Aorta (tissue), 5 donors: ENCODE results near the gene OR2T11. TPM values are rescaled to one million over a fixed set of nuclear protein-coding genes. Genes with fewer than 3 reads are reported as not detected.
A peak's percentile ranks its signal among the peaks of the same experiment; 100 is the strongest.

ENCODE experiments used
- ATAC-seq: fragments of 200-7000 bp; cut with Tn5 transposase; one replicate; pipeline ENCODE4 v1.9.1; 2022; ENCODE audit warnings: moderate library complexity; ENCODE audit not compliant: low FRiP score
- DNase-seq, 2 donors: peaks; one replicate each; pipeline ENCODE4 v3.0.0-alpha.2; 2020
- H3K27ac ChIP-seq, 2 donors: one replicate each; pipeline ENCODE4 v1.5.1; 2013; ENCODE audit warnings: low read length in 2 of 2, mild to moderate bottlenecking in 2 of 2, moderate library complexity in 2 of 2, control low read depth in 1 of 2, inconsistent platforms in 1 of 2, low read depth in 1 of 2
- H3K27me3 ChIP-seq, 2 donors: one replicate each; pipeline ENCODE4 v1.6.1; 2013; ENCODE audit warnings: control low read depth in 1 of 2, low read length in 1 of 2, mild to moderate bottlenecking in 1 of 2, moderate library complexity in 1 of 2; ENCODE audit not compliant: insufficient read depth in 2 of 2, control insufficient read depth in 1 of 2
- H3K36me3 ChIP-seq, 2 donors: one replicate each; pipeline ENCODE4 v1.6.1; 2013; ENCODE audit warnings: control low read depth in 1 of 2, low read length in 1 of 2, mild to moderate bottlenecking in 1 of 2; ENCODE audit not compliant: insufficient read depth in 2 of 2, control insufficient read depth in 1 of 2
- H3K4me1 ChIP-seq, 2 donors: one replicate each; pipeline ENCODE4 v1.6.1; 2013; ENCODE audit warnings: low read length in 2 of 2, control low read depth in 1 of 2, mild to moderate bottlenecking in 1 of 2, moderate library complexity in 1 of 2; ENCODE audit not compliant: insufficient read depth in 2 of 2, control insufficient read depth in 1 of 2
- H3K4me3 ChIP-seq, 2 donors: one replicate each; pipeline ENCODE4 v1.5.1; 2013; ENCODE audit warnings: low read length in 2 of 2, control low read depth in 1 of 2, mild to moderate bottlenecking in 1 of 2
- H3K9me3 ChIP-seq: one replicate; pipeline ENCODE4 v1.6.1; 2013; ENCODE audit warnings: mild to moderate bottlenecking, low read length; ENCODE audit not compliant: control insufficient read depth
- WGBS, 2 donors: extraction: QIAGEN DNeasy Blood & Tissue Kit; methylation state at CpG; one replicate each; pipeline ENCODE4 v1.1.7; 2013; 5-methylcytosine and 5-hydroxymethylcytosine counted together
- intact Hi-C, 2 donors: fragments of 100-400 bp; cut with DNase I; formaldehyde crosslinking; loops; one replicate each; pipeline versions ENCODE4 v1.14.2 to v1.15.0; 2022
- polyA plus RNA-seq, 2 donors: library from polyadenylated mRNA; stranded (reverse); fragments of 200-250 nt; gene quantifications; one replicate each; pipeline ENCODE4 v1.2.3, GENCODE V29; 2013
- total RNA-seq, 2 donors: library from RNA; stranded (reverse); fragmentation: NEBNext Ultra II Directional; extraction: Animal tissue kit (Norgen Biotek cat#: 25700); gene quantifications; one replicate each; pipeline ENCODE4 v1.2.1, GENCODE V29; 2021
- donor health status: healthy with polysubstance abuse.
- donor health status: Bipolar disorder and iron deficiency.
- donor health status: DM: no; HTN: no; CAD: no.
- donor health status: DM: no; HTN: no; CAD: no.
- donor health status: DM: yes; HTN: yes; CAD: no.

Gene OR2T11
- total and polyA plus RNA-seq, 4 donors, result not detected

GRCh38 chr1:248625971-248626370 lies 8.9 kb downstream of the OR2T11 start:
- ATAC-seq (no peak), DNase-seq (no peak)
- H3K4me3 ChIP-seq, result no peak overlapping the region
- intact Hi-C loops, result loop anchor here in 1 of 2 donors (10.0 kb wide), 1 partner anchor 59 kb away; no protein-coding TSS in a partner anchor
- H3K4me1 ChIP-seq, result no peaks in the 10 kb centered on the region
- no peaks in the 10 kb centered on the region for H3K27me3 ChIP-seq
- 67 to 78% methylated on average over 5 of the region's 5 CpGs for WGBS, 2 donors
- H3K9me3 ChIP-seq, result no peaks in the 10 kb centered on the region
- no peak overlapping the region for H3K27ac ChIP-seq
- no peaks in the 10 kb centered on the region for H3K36me3 ChIP-seq

- Histone ChIP-seq H3K4me1 (no peaks in the 10 kb centered on the region), H3K36me3 (no peaks in the 10 kb centered on the region), H3K27ac (no peak overlapping the region), H3K4me3 (no peak overlapping the region), H3K9me3 (no peaks in the 10 kb centered on the region), H3K27me3 (no peaks in the 10 kb centered on the region)
- DNase-seq, result no peak
- intact Hi-C loops, result loop anchor here in 1 of 2 donors (10.0 kb wide), 1 partner anchor 60 kb away; no protein-coding TSS in a partner anchor
- ATAC-seq, result no peak
- WGBS, 2 donors, result 60 to 68% methylated on average over 4 of the region's 4 CpGs
Measured at GRCh38 chr1:248625166-248625565, 9.7 kb downstream of the OR2T11 start.

- DNase-seq, result no peak
- H3K27me3 ChIP-seq, result no peaks in the 10 kb centered on the region
Measured at GRCh38 chr1:248622570-248623001, 12.3 kb downstream of the OR2T11 start.

GRCh38 chr1:248621770-248622169 lies 13.1 kb downstream of the OR2T11 start:
- H3K9me3 ChIP-seq, result no peaks in the 10 kb centered on the region
- H3K27ac ChIP-seq, result no peak overlapping the region
- DNase-seq, result no peak
- H3K27me3 ChIP-seq, result no peaks in the 10 kb centered on the region
- 56 to 67% methylated on average over 7 of the region's 7 CpGs for WGBS, 2 donors
- ATAC-seq, result no peak
- intact Hi-C loops, result loop anchor here in 1 of 2 donors (5.0 to 10.0 kb wide), 2 partner anchors 63 to 186 kb away; no protein-coding TSS in a partner anchor
- no peaks in the 10 kb centered on the region for H3K4me1 ChIP-seq
- H3K36me3 ChIP-seq, result no peaks in the 10 kb centered on the region
- no peak overlapping the region for H3K4me3 ChIP-seq

More at GRCh38 chr1:248622570-248623001, 12.3 kb downstream of the OR2T11 start:
- intact Hi-C loops, result loop anchor here in 1 of 2 donors (5.0 to 10.0 kb wide), 2 partner anchors 62 to 185 kb away; no protein-coding TSS in a partner anchor
- H3K27ac ChIP-seq, result no peak overlapping the region
- no peaks in the 10 kb centered on the region for H3K36me3 ChIP-seq
- WGBS, 2 donors, result 60 to 66% methylated on average over 4 of the region's 4 CpGs
- no peak for ATAC-seq
- no peaks in the 10 kb centered on the region for H3K9me3 ChIP-seq
- H3K4me3 ChIP-seq, result no peak overlapping the region
- no peaks in the 10 kb centered on the region for H3K4me1 ChIP-seq

GRCh38 chr1:248618878-248619277 lies 16.0 kb downstream of the OR2T11 start:
- Histone ChIP-seq H3K27me3 (peaks cover 0 to under 1% of the 10 kb centered on the region in 2 donors), H3K9me3 (no peaks in the 10 kb centered on the region), H3K4me3 (no peak overlapping the region), H3K27ac (no peak overlapping the region), H3K4me1 (no peaks in the 10 kb centered on the region), H3K36me3 (no peaks in the 10 kb centered on the region)
- intact Hi-C loops, result no loop called here
- ATAC-seq (no peak), DNase-seq (peak; percentile 63 to 69)
- 3 to 6% methylated on average over 3 of the region's 3 CpGs for WGBS, 2 donors

- Histone ChIP-seq H3K36me3 (no peaks in the 10 kb centered on the region), H3K27me3 (peaks cover 0 to 3% of the 10 kb centered on the region in 2 donors), H3K9me3 (no peaks in the 10 kb centered on the region), H3K27ac (no peak overlapping the region), H3K4me3 (no peak overlapping the region), H3K4me1 (no peaks in the 10 kb centered on the region)
- intact Hi-C loops, result no loop called here
- 64 to 66% methylated on average over 7 of the region's 7 CpGs for WGBS, 2 donors
- DNase-seq (no peak), ATAC-seq (no peak)
Measured at GRCh38 chr1:248618119-248618518, 16.8 kb downstream of the OR2T11 start.

- H3K27me3 ChIP-seq, result peaks cover 0 to 3% of the 10 kb centered on the region in 2 donors
- intact Hi-C loops, result no loop called here
- DNase-seq, result no peak
- H3K9me3 ChIP-seq, result no peaks in the 10 kb centered on the region
- no peaks in the 10 kb centered on the region for H3K4me1 ChIP-seq
- H3K4me3 ChIP-seq, result no peak overlapping the region
- WGBS, 2 donors, result 56 to 72% methylated on average over 1 of the region's 1 CpG
- no peak overlapping the region for H3K27ac ChIP-seq
- no peaks in the 10 kb centered on the region for H3K36me3 ChIP-seq
- ATAC-seq, result no peak
Measured at GRCh38 chr1:248613742-248614141, 21.1 kb downstream of the OR2T11 start.

DNA sequence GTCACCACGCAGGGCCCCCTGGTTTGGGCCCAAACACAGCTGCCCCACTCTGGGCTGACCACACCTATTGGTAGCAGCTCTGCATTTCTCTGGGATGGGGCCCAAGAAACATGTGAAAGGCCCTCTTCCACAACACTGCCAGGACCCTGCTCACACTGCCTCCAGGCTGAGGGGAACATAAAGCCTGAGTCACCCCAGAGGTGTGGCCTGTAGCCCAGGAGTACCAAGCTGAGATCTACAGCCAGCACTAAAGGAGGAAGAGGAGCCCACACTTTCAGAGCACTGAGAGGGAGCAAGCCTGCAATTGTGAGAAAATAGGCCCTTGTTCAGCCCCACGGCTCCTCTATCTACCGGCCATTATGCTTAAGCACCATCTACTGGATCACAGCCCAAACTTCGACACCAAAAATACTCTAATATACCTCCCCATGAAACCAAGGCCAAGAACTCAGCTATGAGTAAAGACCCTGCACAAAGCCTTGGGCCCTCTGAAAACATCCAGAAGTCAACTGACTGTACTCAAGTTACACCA lies 22.9 kb downstream of the OR2T11 start:
- Histone ChIP-seq H3K27ac (no peak overlapping the region), H3K4me3 (no peak overlapping the region), H3K27me3 (peaks cover 0 to 3% of the 10 kb centered on the region in 2 donors), H3K4me1 (no peaks in the 10 kb centered on the region), H3K36me3 (no peaks in the 10 kb centered on the region), H3K9me3 (no peaks in the 10 kb centered on the region)
- intact Hi-C loops, result no loop called here
- ATAC-seq (no peak), DNase-seq (no peak)
- 63 to 81% methylated on average over 4 of the region's 4 CpGs for WGBS, 2 donors

GRCh38 chr1:248610301-248610700 lies 24.6 kb downstream of the OR2T11 start:
- H3K36me3 ChIP-seq, result no peaks in the 10 kb centered on the region
- intact Hi-C loops, result no loop called here
- 41 to 48% methylated on average over 3 of the region's 3 CpGs for WGBS, 2 donors
- peaks cover 0 to 3% of the 10 kb centered on the region in 2 donors for H3K27me3 ChIP-seq
- DNase-seq, result no peak
- H3K27ac ChIP-seq, result no peak overlapping the region
- ATAC-seq, result no peak
- H3K9me3 ChIP-seq, result no peaks in the 10 kb centered on the region
- H3K4me1 ChIP-seq, result no peaks in the 10 kb centered on the region
- no peak overlapping the region for H3K4me3 ChIP-seq
